NOMO-1 treated with dmso at 0.1 percent for 144 hours (cell line): Measurements from ENCODE around the gene ITGA2.
A peak's percentile ranks its signal among the peaks of the same experiment; 100 is the strongest.
"Not testable (repeated sequence)": the region's sequence is repeated elsewhere in the genome, so short reads cannot be mapped to it uniquely, and the experiment has no call there.

ENCODE experiments used
- DNase-seq: peaks from one replicate; lab custom pipeline; 2025; ENCODE audit not compliant: unreplicated experiment; lab: John Stamatoyannopoulos, UW

ITGA2 gene

GRCh38 chr5:53092242-53092641, 103.1 kb downstream of the ITGA2 start:
- DNase-seq = no peak

GRCh38 chr5:53095217-53095616, 106.1 kb downstream of the ITGA2 start:
- no peak for DNase-seq

- peak; percentile 17 for DNase-seq
These were observed 106.9 kb downstream of the ITGA2 start for GRCh38 chr5:53095931-53096525.

GRCh38 chr5:53099546-53099945, 110.4 kb downstream of the ITGA2 start:
- no peak for DNase-seq

- DNase-seq = no peak
These were observed 111.5 kb downstream of the ITGA2 start for GRCh38 chr5:53100606-53101005.

- DNase-seq = no peak
These were observed 116.6 kb downstream of the ITGA2 start for GRCh38 chr5:53105611-53106300.

GRCh38 chr5:53109056-53109442, 119.9 kb downstream of the ITGA2 start:
- no peak for DNase-seq

GRCh38 chr5:53109443-53110127, 120.4 kb downstream of the ITGA2 start, which contains the start of gene MOCS2:
Gene MOCS2 (minus strand): TSS chr5:53109757. CDS start chr5:53107174, 2,583 bp downstream.
- DNase-seq = peak; percentile 79

GRCh38 chr5:53110156-53110555, 121.0 kb downstream of the ITGA2 start:
- DNase-seq = no peak

- DNase-seq = no peak
These were observed 122.0 kb downstream of the ITGA2 start for GRCh38 chr5:53111139-53111538.

- not testable (repeated sequence) for DNase-seq
These were observed 123.2 kb downstream of the ITGA2 start for GRCh38 chr5:53112307-53112706.

GRCh38 chr5:53112909-53113308, 123.8 kb downstream of the ITGA2 start:
- DNase-seq = no peak

- no peak for DNase-seq
These were observed 124.8 kb downstream of the ITGA2 start for GRCh38 chr5:53113947-53114346.

GRCh38 chr5:53114988-53115387, 125.8 kb downstream of the ITGA2 start:
- DNase-seq = no peak

GRCh38 chr5:53116597-53116996, 127.4 kb downstream of the ITGA2 start:
- no peak for DNase-seq

- DNase-seq = no peak
These were observed 129.7 kb downstream of the ITGA2 start for GRCh38 chr5:53118879-53119278.

- DNase-seq = no peak
These were observed 131.0 kb downstream of the ITGA2 start for GRCh38 chr5:53120165-53120564.

GRCh38 chr5:53123702-53124101, 134.6 kb downstream of the ITGA2 start:
- no peak for DNase-seq

GRCh38 chr5:53126521-53126920, 137.4 kb downstream of the ITGA2 start:
- DNase-seq = no peak

- DNase-seq = no peak
These were observed 138.0 kb downstream of the ITGA2 start for GRCh38 chr5:53127107-53127506.

- DNase-seq = no peak
These were observed 139.3 kb downstream of the ITGA2 start for GRCh38 chr5:53128481-53128880.

GRCh38 chr5:53130266-53130665, 141.1 kb downstream of the ITGA2 start:
- no peak for DNase-seq
